OCI-LY7 (cell line): ENCODE measurements around the gene SMAD5.

ENCODE experiments used
- EZH2phosphoT487 ChIP-seq: fragments of 200-600 bp; sonication (generic); IDR thresholded peaks from 2 replicates; pipeline ENCODE4 v1.6.1; 2018; ENCODE audit warnings: low read depth, borderline replicate concordance, mild to moderate bottlenecking, mixed run types, antibody characterized with exemption, low read length, moderate library complexity, mixed read lengths
- TF ChIP-seq, protein P1 (sequence below): fragments of 200-600 bp; sonication (generic); conservative IDR thresholded peaks from 2 replicates; pipeline ENCODE4 v1.5.1; 2014; ENCODE audit warnings: mild to moderate bottlenecking, antibody characterized with exemption, low read length, moderate library complexity, mixed read lengths

DNA sequence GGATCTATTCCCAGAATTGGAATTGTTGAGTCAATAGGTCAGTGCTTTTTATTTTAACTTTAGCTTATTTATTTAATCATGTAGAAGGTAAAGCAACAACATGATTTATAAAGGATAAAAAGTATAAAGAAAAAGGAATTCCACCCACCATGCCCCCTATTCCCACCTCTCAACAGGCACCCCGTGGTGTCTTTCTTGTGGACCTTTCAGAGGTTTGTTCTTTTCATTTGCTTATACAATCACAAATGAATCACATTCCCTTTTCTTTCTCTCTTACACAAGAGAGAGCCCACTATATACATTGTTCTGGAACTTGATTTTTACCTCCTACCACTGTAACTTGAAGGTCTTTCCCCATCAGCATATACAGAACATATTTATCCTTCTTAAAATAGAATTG, 97.5 kb downstream of the SMAD5 start:
- TF ChIP-seq, protein P1, sequence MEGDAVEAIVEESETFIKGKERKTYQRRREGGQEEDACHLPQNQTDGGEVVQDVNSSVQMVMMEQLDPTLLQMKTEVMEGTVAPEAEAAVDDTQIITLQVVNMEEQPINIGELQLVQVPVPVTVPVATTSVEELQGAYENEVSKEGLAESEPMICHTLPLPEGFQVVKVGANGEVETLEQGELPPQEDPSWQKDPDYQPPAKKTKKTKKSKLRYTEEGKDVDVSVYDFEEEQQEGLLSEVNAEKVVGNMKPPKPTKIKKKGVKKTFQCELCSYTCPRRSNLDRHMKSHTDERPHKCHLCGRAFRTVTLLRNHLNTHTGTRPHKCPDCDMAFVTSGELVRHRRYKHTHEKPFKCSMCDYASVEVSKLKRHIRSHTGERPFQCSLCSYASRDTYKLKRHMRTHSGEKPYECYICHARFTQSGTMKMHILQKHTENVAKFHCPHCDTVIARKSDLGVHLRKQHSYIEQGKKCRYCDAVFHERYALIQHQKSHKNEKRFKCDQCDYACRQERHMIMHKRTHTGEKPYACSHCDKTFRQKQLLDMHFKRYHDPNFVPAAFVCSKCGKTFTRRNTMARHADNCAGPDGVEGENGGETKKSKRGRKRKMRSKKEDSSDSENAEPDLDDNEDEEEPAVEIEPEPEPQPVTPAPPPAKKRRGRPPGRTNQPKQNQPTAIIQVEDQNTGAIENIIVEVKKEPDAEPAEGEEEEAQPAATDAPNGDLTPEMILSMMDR = no peak
- TF ChIP-seq EZH2phosphoT487 = no peak
